Globus pallidus (tissue), 1 donor: Measurements from ENCODE around the gene TNFAIP8L1.
"Not testable (repeated sequence)": the region's sequence is repeated elsewhere in the genome, so short reads cannot be mapped to it uniquely, and the experiment has no call there.

Experiments used
- DNase-seq: peaks from one replicate; pipeline ENCODE4 v3.0.0-alpha.2; 2015; ENCODE audit warnings: low spot score

The TNFAIP8L1 gene

DNA sequence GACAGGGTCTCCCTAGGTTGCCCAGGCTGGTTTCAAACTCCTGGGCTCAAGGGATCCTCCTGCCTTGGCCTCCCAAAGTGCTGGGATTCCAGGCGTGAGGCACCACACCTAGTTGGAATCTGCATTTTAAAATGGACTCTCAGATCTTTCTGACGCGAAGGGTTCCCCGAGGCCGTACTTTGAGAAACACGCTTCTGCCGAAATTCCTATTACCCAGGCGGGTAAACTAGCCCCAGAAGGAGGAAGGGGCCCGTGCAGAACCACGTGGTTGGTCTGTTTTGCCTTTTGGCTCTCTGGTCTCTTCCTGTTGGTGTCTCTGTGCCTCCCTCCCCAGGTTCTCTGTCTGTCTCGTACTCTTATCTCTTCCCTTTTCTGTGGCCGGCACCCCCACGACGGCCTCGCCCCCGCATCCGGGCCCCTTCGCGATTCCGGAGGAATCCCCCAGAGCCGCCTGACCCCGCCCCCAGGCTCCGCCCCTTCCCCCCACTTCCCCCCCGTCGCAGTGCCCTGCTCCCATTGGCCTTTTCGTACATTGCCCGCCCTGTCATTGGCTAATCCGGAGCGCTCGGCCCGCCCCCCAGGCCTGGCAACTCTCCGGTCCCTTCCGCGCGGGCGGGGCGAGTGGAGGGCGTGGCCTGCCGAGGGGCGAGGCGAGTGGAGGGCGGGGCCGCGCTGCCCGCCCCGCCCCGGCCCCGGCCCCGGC lies at the start of gene TNFAIP8L1:
TSS of gene TNFAIP8L1 (plus strand) at position 689 of the 703 bp plus-strand sequence. CDS start 12,354 bp downstream, outside the sequence.
- peak; percentile 86 for DNase-seq

- DNase-seq = no peak
These were observed 49.5 kb upstream of the TNFAIP8L1 start for GRCh38 chr19:4589579-4590410.

- DNase-seq = no peak
These were observed 48.8 kb upstream of the TNFAIP8L1 start for GRCh38 chr19:4590559-4590958.

GRCh38 chr19:4591320-4591719 lies 48.0 kb upstream of the TNFAIP8L1 start:
- no peak for DNase-seq

- no peak for DNase-seq
These were observed 46.9 kb upstream of the TNFAIP8L1 start for GRCh38 chr19:4592445-4592844.

- DNase-seq = no peak
These were observed 45.9 kb upstream of the TNFAIP8L1 start for GRCh38 chr19:4593409-4593851.

GRCh38 chr19:4594201-4594600 lies 45.1 kb upstream of the TNFAIP8L1 start:
- no peak for DNase-seq

GRCh38 chr19:4595158-4595557 lies 44.2 kb upstream of the TNFAIP8L1 start:
- not testable (repeated sequence) for DNase-seq

DNA sequence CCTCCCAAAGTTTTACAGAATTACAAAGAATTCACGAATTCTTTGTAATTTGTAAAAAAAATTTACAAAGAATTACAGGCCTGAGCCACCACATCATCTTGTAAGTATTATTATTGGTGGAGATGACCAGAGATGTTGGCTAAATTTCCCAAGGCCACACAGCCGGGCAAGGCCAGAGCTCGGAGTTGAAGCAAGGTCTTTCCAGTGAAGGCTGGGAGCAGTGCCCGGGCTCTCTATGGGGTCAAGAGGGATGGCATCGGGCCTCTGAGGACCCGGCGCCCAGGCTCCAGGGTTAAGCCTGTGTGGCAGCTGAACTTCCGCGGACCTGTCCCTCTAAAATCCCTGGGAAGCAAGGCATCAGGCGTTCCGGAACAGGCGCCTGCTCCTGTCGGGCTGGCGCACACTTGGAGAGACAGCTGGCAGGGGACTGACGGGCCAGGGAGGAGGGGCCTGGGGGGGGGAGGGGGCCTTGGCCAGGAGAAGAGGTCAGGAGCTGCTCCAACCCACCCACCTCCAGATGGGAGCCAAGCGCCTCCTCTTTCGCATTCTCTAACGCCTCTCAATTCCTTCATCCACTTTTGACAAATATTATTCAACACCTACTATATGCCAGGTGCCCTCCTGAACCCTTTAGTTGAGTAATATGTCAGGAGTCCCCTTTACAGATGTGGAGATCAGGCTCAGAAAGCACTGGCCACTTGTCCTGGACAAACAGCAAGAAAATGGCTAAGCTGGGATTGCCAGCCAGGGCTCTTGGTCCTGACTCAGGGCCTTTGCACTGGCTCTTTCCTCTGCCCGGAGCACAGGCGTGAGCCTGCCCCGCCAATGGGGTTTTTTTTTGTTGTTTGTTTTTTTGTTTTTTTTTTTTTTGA lies 43.0 kb upstream of the TNFAIP8L1 start:
- no peak for DNase-seq

DNA sequence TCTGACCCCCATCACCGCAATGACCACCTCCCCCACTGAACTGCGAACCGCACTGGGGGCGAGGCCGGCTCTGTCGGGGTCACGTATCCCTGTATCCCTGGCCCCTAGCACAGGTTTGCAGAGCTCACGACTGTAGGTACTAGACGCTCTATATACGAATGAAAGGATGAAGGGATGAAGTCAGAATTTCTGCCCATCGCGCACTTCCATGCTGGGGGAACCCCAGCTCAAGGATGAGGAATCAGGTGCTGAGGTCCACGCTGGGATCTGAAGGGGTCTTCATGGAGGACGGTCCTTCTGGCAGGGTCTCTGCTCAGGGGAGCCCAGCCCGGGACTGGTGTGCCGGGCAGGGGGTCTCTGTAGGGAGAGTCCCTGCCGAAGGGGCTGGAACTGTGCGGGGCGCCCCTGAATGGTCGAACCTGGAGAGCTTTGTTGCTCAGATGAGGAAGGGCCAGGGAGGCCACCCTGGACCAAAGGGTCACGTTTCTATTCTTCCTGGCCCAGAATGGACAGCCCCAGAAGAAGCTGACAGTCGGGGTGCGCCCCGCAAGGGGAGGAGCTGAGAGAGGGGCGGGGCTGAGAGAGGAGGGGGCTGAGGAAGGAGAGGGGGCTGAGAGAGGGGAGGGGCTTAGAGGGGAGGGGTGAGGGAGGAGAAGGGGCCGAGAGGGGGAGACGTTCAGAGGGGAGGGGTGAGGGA lies 41.9 kb upstream of the TNFAIP8L1 start:
- DNase-seq = no peak

DNA sequence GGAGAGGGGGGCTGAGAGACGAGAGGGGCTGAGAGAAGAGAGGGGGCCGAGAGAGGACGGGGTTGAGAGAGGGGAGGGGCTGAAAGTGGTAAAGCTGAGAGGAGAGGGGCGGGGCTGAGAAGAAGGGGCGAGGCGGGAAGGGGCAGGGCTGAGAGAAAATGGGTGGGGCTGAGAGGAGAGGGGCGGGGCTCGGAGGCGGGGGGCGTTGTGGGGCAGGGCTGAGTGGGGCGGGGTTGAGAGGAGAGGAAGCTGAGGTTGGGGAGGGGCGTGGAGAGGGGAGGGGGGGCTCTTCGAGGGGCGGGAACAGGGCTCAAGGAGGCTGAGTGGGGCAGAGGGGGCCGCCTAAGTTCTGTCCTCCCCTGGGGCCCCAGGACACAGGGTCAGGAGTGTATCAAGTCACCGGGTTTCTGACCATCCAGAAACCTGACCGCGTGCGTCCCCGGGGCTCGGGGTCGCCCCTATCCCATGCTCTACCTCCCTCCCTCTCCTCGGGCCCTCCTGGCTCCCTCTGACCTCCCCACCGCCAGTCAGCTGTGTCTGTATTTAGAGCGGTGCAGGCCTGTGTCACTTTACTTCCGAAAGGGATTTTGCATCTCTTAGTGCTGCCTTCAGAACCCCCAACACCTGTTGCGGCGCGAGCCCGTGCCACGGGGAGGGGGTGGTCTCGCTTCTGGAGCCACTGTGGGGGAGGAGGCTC lies 41.2 kb upstream of the TNFAIP8L1 start:
- no peak for DNase-seq

DNA sequence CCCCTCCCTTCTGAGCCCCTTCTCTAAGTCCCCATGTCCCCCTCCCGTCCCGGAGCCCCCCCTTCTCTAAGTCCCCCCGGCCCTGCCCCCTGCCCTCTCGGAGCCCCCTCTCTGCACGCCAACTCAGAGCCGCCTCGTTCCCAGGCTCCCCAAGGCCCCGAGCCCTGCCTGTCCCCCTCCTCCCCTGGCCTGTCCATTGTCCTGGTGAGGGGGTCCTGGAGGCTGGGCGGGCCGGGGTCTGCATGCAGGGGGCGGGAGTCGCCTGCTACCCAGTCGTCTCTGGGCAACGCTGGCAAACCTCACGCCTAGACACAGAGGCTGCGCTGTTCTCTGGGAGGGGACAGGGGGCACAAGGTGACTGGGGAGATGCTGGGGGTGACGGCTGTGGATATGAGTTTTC lies 40.6 kb upstream of the TNFAIP8L1 start:
- no peak for DNase-seq

DNA sequence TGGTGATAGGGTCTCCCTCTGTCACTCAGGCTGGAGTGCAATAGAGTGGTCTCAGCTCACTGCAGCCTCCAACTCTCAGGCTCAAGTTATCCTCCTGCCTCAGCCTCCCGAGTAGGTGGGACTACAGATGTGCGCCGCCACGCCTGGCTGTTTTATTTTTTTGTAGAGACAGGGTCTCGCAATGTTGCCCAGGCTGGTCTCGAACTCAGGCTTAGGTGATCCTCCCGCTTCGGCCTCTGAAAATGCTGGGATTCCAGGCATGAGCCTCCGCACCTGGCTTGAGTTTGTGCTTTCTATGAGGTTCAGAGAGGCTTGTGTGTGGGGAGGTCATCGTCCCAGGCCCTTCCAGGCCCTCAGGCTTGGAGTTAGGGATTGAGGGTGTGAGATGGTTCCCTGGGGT lies 39.2 kb upstream of the TNFAIP8L1 start:
- no peak for DNase-seq

- DNase-seq = no peak
These were observed 38.4 kb upstream of the TNFAIP8L1 start for GRCh38 chr19:4600893-4601292.

- DNase-seq = no peak
These were observed 37.0 kb upstream of the TNFAIP8L1 start for GRCh38 chr19:4602173-4602788.

- DNase-seq = no peak
These were observed 36.4 kb upstream of the TNFAIP8L1 start for GRCh38 chr19:4602915-4603314.

DNA sequence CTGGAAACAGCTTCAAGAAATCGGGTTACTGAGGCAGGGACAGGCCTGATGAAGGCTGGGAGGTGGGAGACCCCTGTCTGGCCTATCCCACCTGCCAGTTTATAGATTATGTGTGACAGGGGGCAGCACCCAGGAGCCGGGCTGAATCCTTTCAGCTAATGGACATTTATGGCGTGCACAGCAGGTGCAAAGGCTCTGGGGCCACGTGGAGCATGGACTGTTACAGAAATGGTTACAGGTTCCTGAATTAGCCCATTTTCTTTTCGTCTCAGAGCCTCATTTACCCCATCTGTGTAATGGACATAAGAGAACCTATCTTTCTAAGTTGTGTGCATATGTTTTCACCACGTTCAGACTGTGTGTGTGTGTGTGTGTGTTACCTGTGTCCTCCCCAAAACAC lies 34.4 kb upstream of the TNFAIP8L1 start:
- DNase-seq = no peak

DNA sequence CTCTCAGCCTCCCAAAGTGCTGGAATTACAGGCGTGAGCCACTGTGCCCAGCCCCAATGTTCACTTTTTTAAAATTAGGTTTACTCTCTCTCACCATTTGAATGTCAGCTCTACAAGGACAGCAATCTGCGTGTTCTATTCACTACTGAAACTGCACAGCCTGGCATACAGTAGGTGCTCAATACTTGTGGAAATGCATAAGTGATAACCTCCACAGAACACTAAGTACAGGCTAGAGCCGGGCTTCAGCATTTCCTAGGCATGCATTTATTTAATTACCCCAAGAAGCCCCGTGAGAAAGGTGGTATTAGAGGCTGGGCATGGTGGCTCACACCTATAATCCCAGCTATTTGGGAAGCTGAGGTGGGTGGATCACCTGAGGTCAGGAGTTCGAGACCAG lies 33.1 kb upstream of the TNFAIP8L1 start:
- no peak for DNase-seq

DNA sequence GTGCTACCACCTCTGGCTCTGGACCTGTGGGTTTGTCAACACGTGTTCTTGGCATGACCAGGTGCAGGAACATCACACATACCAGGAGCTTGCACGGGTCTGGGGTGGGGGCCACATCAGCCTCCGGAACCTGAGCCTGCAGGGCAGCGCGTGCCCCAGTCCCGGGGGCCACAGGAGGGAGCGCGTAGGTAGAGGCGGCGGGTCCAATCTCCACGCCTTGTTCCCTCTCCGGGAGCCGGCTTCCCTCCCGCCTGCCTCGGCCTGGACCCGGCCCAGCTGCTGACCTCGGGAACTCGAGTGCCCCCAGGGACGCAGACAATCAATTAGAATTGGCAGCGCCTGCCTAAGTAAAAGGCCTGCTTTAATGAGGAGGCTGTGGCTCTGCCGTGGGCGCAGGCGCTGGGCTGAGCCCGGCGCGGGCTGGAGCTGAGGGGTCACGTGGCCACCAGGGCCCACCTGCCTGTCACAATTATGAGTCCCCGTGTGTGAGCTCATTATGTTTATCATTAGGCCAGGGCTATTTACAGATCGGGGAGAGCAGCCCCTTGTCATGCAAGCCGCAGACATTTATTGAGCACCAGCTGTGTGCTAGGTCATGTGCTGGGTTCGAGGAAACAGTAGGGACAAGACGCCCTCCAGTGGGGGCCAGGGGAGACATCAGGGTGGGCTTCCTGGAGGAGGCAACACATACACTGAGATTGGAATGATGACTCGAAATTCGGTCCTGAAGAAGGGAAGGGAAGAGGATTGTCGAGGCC lies 32.2 kb upstream of the TNFAIP8L1 start:
- DNase-seq = no peak
